H1 (cell line): ENCODE measurements around the gene NBPF1. TPM values are rescaled to one million over a fixed set of nuclear protein-coding genes. Genes with fewer than 3 reads are reported as not detected.
"Not testable (repeated sequence)": the region's sequence is repeated elsewhere in the genome, so short reads cannot be mapped to it uniquely, and the experiment has no call there.

ENCODE experiments used
- CTCF ChIA-PET: fragments of 300-600 bp; sonication (Branson Sonifier 250); formaldehyde crosslinking; loops from one replicate; lab custom pipeline; 2021; ENCODE audit not compliant: partially characterized antibody; lab: Charles Lee
- POLR2A ChIA-PET: fragments of 300-600 bp; sonication (Branson Sonifier 250); formaldehyde crosslinking; loops from one replicate; lab custom pipeline; 2021; ENCODE audit warnings: inconsistent platforms; ENCODE audit not compliant: partially characterized antibody; lab: Charles Lee
- DNase-seq, 2 experiments: peaks; one replicate each; pipeline versions ENCODE4 v3.0.0 to v3.0.0-alpha.2; 2010 to 2022; ENCODE audit warnings: low spot score in 2 of 2, low read depth in 1 of 2, mixed read lengths in 1 of 2
- FAIRE-seq: peaks from 2 replicates; lab custom pipeline; 2011; peaks lifted over from hg19 to GRCh38; lab: Jason Lieb, UNC
- H2AFZ ChIP-seq: 2 replicates; pipeline ENCODE4 v1.8.1; 2012; ENCODE audit warnings: low read length, inconsistent platforms
- H2AK5ac ChIP-seq: 2 replicates; pipeline ENCODE4 v1.6.1; 2013; ENCODE audit warnings: low read depth, low read length
- H2BK120ac ChIP-seq: replicated peaks from 2 replicates; pipeline ENCODE3; 2013; ENCODE audit warnings: low read depth, low read length, inconsistent platforms
- H2BK12ac ChIP-seq: 2 replicates; pipeline ENCODE4 v1.6.1; 2013; ENCODE audit warnings: low read depth, low read length
- H2BK15ac ChIP-seq: 2 replicates; pipeline ENCODE4 v1.6.1; 2013; ENCODE audit warnings: low read length
- H2BK20ac ChIP-seq: 2 replicates; pipeline ENCODE4 v1.6.1; 2013; ENCODE audit warnings: low read length
- H2BK5ac ChIP-seq: 2 replicates; pipeline ENCODE4 v1.6.1; 2013; ENCODE audit warnings: low read depth, low read length
- H3K14ac ChIP-seq: 2 replicates; pipeline ENCODE4 v1.6.1; 2013; ENCODE audit warnings: inconsistent platforms; ENCODE audit not compliant: insufficient read length
- H3K18ac ChIP-seq: 2 replicates; pipeline ENCODE4 v1.6.1; 2013; ENCODE audit warnings: low read length; ENCODE audit errors: extremely low read depth
- H3K23ac ChIP-seq: 2 replicates; pipeline ENCODE4 v1.6.1; 2013; ENCODE audit warnings: inconsistent platforms; ENCODE audit not compliant: insufficient read length
- H3K23me2 ChIP-seq: 2 replicates; pipeline ENCODE4 v1.6.1; 2013; ENCODE audit warnings: low read depth, low read length
- H3K27ac ChIP-seq: 2 replicates; pipeline ENCODE4 v1.6.1; 2011; ENCODE audit warnings: low read depth, low read length, inconsistent platforms
- H3K27me3 ChIP-seq, 4 experiments: replicated peaks in 1 of 4; 1 replicate in 1 of 4; 2 replicates in 3 of 4; pipeline versions ENCODE4 v1.6.1 to v1.8.1; 2011 to 2013; ENCODE audit warnings: low read length in 3 of 4, mild to moderate bottlenecking in 3 of 4, inconsistent platforms in 2 of 4, mixed read lengths in 2 of 4, moderate library complexity in 1 of 4; ENCODE audit not compliant: control insufficient read depth in 3 of 4, insufficient read depth in 3 of 4; ENCODE audit errors: extremely low read depth in 1 of 4
- H3K36me3 ChIP-seq, 4 experiments: 2 replicates each; pipeline versions ENCODE4 v1.6.1 to v1.8.1; 2011 to 2013; ENCODE audit warnings: mild to moderate bottlenecking in 4 of 4, low read length in 3 of 4, moderate library complexity in 2 of 4, control low read depth in 1 of 4, inconsistent platforms in 1 of 4; ENCODE audit not compliant: insufficient read depth in 4 of 4, control insufficient read depth in 2 of 4
- H3K4ac ChIP-seq: replicated peaks from 2 replicates; pipeline ENCODE3; 2013; ENCODE audit warnings: low read length, low read depth, mixed read lengths, inconsistent platforms; ENCODE audit not compliant: insufficient read length
- H3K4me1 ChIP-seq, 4 experiments: replicated peaks in 1 of 4; 1 replicate in 1 of 4; 2 replicates in 3 of 4; pipeline versions ENCODE4 v1.6.1 to v1.8.1; 2011 to 2013; ENCODE audit warnings: low read length in 3 of 4, inconsistent platforms in 2 of 4, mixed read lengths in 1 of 4; ENCODE audit not compliant: insufficient read depth in 4 of 4, control insufficient read depth in 3 of 4
- H3K4me2 ChIP-seq, 2 experiments: 2 replicates each; pipeline versions ENCODE4 v1.6.1 to v1.8.1; 2011 to 2013; ENCODE audit warnings: low read depth in 2 of 2, low read length in 2 of 2, control low read depth in 1 of 2, inconsistent platforms in 1 of 2, mild to moderate bottlenecking in 1 of 2; ENCODE audit not compliant: insufficient read depth in 1 of 2
- H3K4me3 ChIP-seq, 4 experiments: fragments of 200-600, 300-600 bp in 1 of 4; sonication (generic), shearing (Covaris generic), sonication (Bioruptor Twin) in 1 of 4; 2 replicates each; pipeline versions ENCODE4 v1.5.1 to v1.8.1; 2011 to 2016; ENCODE audit warnings: low read length in 4 of 4, low read depth in 3 of 4, control low read depth in 2 of 4, inconsistent platforms in 2 of 4, mild to moderate bottlenecking in 2 of 4, mixed read lengths in 1 of 4, moderate library complexity in 1 of 4; ENCODE audit not compliant: insufficient read depth in 2 of 4; ENCODE audit errors: extremely low read depth in 1 of 4
- H3K56ac ChIP-seq: replicated peaks from 2 replicates; pipeline ENCODE3; 2013; ENCODE audit warnings: low read depth, mild to moderate bottlenecking, mixed read lengths, low read length, inconsistent platforms; ENCODE audit not compliant: insufficient read length
- H3K79me1 ChIP-seq: 2 replicates; pipeline ENCODE4 v1.6.1; 2013; ENCODE audit warnings: low read depth, low read length, control low read depth
- H3K79me2 ChIP-seq, 2 experiments: 2 replicates each; pipeline versions ENCODE4 v1.6.1 to v1.8.1; 2012 to 2013; ENCODE audit warnings: low read length in 2 of 2, mild to moderate bottlenecking in 2 of 2, inconsistent platforms in 1 of 2; ENCODE audit not compliant: insufficient read depth in 2 of 2, control insufficient read depth in 1 of 2
- H3K9ac ChIP-seq, 4 experiments: replicated peaks in 1 of 4; 1 replicate in 1 of 4; 2 replicates in 3 of 4; pipeline versions ENCODE4 v1.6.1 to v1.8.1; 2011 to 2013; ENCODE audit warnings: low read depth in 3 of 4, low read length in 3 of 4, control low read depth in 2 of 4, mild to moderate bottlenecking in 2 of 4, moderate library complexity in 2 of 4, inconsistent platforms in 1 of 4; ENCODE audit errors: extremely low read depth in 1 of 4
- H3K9me3 ChIP-seq, 2 experiments: 2 replicates each; pipeline versions ENCODE4 v1.6.1 to v1.8.1; 2012 to 2013; ENCODE audit warnings: mild to moderate bottlenecking in 2 of 2, moderate library complexity in 2 of 2, control low read depth in 1 of 2, inconsistent platforms in 1 of 2, low read depth in 1 of 2, low read length in 1 of 2, mixed read lengths in 1 of 2; ENCODE audit not compliant: insufficient read depth in 2 of 2
- H4K20me1 ChIP-seq, 2 experiments: replicated peaks in 1 of 2; 2 replicates each; pipeline versions ENCODE3 to v1.8.1; 2011 to 2013; ENCODE audit warnings: inconsistent platforms in 2 of 2, low read length in 2 of 2, mild to moderate bottlenecking in 1 of 2; ENCODE audit not compliant: insufficient read depth in 2 of 2, control insufficient read depth in 1 of 2
- H4K5ac ChIP-seq: 2 replicates; pipeline ENCODE4 v1.6.1; 2013; ENCODE audit warnings: low read length, low read depth, mixed read lengths, inconsistent platforms; ENCODE audit not compliant: insufficient read length
- H4K8ac ChIP-seq: 2 replicates; pipeline ENCODE4 v1.8.0; 2013; ENCODE audit warnings: mild to moderate bottlenecking, moderate library complexity, low read length, inconsistent platforms; ENCODE audit not compliant: insufficient read depth; ENCODE audit errors: extremely low read depth
- H4K91ac ChIP-seq: replicated peaks from 2 replicates; pipeline ENCODE3; 2013; ENCODE audit warnings: low read length, mixed read lengths, inconsistent platforms; ENCODE audit not compliant: insufficient read length
- WGBS, 2 experiments: shearing (Covaris generic) in 1 of 2; methylation state at CpG; one replicate each; pipeline versions ENCODE4 v1.1.6 to v1.1.7; 2013 to 2015; ENCODE audit warnings: low lambda C conversion rate in 2 of 2, mixed read lengths in 2 of 2, inconsistent platforms in 1 of 2, low coverage in 1 of 2, missing lambda C conversion rate in 1 of 2; ENCODE audit not compliant: insufficient replicate concordance in 2 of 2, insufficient coverage in 1 of 2, insufficient read length in 1 of 2; ENCODE audit errors: extremely low coverage in 1 of 2, missing lambda C conversion rate in 1 of 2; 5-methylcytosine and 5-hydroxymethylcytosine counted together
- polyA plus RNA-seq, 7 experiments: library from polyadenylated mRNA; depleted of rRNA in 3 of 7; stranded (reverse) in 5 of 7; unstranded in 2 of 7; fragments of >200 nt in 5 of 7; fragments of 200-250 nt in 2 of 7; gene quantifications; 1 replicate in 5 of 7; 2 replicates in 1 of 7; 4 replicates in 1 of 7; pipeline versions ENCODE4 v1.2.1 to v1.2.3, GENCODE V29; 2011 to 2013; ENCODE audit warnings: missing spikeins in 2 of 7, mixed read lengths in 2 of 7
- total RNA-seq: library from RNA; stranded (reverse); fragmentation: NEBNext Ultra II Directional; extraction: Animal tissue kit (Norgen Biotek cat#: 25700); gene quantifications from 2 replicates; pipeline ENCODE4 v1.2.1, GENCODE V29; 2021

NBPF1 gene
- total and polyA plus RNA-seq, 2 of the 8 experiments (the other 6 are each of a cell fraction or from before 2014, with no cell fraction given), result 9.6 to 19.3 TPM

- not testable (repeated sequence) for FAIRE-seq, H3K4me3 ChIP-seq, H3K56ac ChIP-seq, H3K18ac ChIP-seq, H2BK12ac ChIP-seq, H3K14ac ChIP-seq, H2BK20ac ChIP-seq, H3K36me3 ChIP-seq, H3K4me2 ChIP-seq, H2BK15ac ChIP-seq, H2AK5ac ChIP-seq, H2BK120ac ChIP-seq, H3K27ac ChIP-seq, H3K4ac ChIP-seq, H2AFZ ChIP-seq, H4K91ac ChIP-seq, H3K23me2 ChIP-seq, H2BK5ac ChIP-seq, H3K9me3 ChIP-seq, H3K23ac ChIP-seq, H3K79me2 ChIP-seq, H4K5ac ChIP-seq, H4K20me1 ChIP-seq, H3K9ac ChIP-seq
- Histone ChIP-seq H3K79me1 (peaks cover 14% of the 10 kb centered on the region; the same call in 1 of the 2 replicates), H4K8ac (peak overlapping the region; percentile 19; the same call in 1 of the 2 replicates), H3K4me1 (peaks cover 0 to 16% (median 13%) of the 10 kb centered on the region in 4 experiments; a peak in 6 of 7 replicates), H3K27me3 (peaks cover 0 to 15% (median 10%) of the 10 kb centered on the region in 4 experiments; a peak in 5 of 7 replicates)
- POLR2A ChIA-PET, result interaction anchor here (1.4 kb wide), 1 partner anchor 12 kb away, joined by 4 read pairs; no protein-coding TSS in a partner anchor
- WGBS, 2 experiments, result 78% methylated on average over 9 of the region's 9 CpGs; no CpG with 5 or more reads in 1 of the 2 experiments
- CTCF ChIA-PET, result interaction anchor here (0.8 to 13.8 kb wide), 7 partner anchors 12 to 50 kb away, joined by 3 to 239 read pairs (median 5); no protein-coding TSS in a partner anchor
- DNase-seq, result peak in 1 of 2 experiments; percentile 57
These were observed 28.9 kb upstream of the NBPF1 start for GRCh38 chr1:16642025-16642966.
